ENCODE data around the gene SLC35E1. TPM values are rescaled to one million over a fixed set of nuclear protein-coding genes. Genes with fewer than 3 reads are reported as not detected.
A peak's percentile ranks its signal among the peaks of the same experiment; 100 is the strongest.

SLC35E1 gene
- total and polyA plus RNA-seq, 2 of the 13 experiments (the other 11 are each of a cell fraction or from before 2014, with no cell fraction given): 21.2 to 46.5 TPM

DNA sequence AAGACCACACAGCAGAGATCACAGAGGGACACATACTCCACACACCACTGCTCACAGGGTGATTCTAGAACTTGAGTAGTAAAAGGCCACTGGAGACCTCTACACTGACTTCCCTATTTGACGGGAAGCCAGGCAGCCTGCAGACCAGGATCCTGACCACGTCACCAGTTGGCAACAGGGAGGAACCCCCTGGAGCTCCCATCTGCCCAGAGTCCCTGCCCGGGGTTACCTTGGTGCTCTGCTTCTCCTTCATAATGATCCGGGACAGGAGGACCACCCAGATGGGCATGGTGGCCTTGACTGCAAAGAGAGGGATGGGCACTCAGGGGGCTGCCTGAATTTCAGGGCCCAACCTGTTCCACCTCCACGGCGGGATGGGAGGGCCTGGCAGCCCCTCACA lies 932 bp downstream of the SLC35E1 start (continued):
- TF ChIP-seq, protein P1, sequence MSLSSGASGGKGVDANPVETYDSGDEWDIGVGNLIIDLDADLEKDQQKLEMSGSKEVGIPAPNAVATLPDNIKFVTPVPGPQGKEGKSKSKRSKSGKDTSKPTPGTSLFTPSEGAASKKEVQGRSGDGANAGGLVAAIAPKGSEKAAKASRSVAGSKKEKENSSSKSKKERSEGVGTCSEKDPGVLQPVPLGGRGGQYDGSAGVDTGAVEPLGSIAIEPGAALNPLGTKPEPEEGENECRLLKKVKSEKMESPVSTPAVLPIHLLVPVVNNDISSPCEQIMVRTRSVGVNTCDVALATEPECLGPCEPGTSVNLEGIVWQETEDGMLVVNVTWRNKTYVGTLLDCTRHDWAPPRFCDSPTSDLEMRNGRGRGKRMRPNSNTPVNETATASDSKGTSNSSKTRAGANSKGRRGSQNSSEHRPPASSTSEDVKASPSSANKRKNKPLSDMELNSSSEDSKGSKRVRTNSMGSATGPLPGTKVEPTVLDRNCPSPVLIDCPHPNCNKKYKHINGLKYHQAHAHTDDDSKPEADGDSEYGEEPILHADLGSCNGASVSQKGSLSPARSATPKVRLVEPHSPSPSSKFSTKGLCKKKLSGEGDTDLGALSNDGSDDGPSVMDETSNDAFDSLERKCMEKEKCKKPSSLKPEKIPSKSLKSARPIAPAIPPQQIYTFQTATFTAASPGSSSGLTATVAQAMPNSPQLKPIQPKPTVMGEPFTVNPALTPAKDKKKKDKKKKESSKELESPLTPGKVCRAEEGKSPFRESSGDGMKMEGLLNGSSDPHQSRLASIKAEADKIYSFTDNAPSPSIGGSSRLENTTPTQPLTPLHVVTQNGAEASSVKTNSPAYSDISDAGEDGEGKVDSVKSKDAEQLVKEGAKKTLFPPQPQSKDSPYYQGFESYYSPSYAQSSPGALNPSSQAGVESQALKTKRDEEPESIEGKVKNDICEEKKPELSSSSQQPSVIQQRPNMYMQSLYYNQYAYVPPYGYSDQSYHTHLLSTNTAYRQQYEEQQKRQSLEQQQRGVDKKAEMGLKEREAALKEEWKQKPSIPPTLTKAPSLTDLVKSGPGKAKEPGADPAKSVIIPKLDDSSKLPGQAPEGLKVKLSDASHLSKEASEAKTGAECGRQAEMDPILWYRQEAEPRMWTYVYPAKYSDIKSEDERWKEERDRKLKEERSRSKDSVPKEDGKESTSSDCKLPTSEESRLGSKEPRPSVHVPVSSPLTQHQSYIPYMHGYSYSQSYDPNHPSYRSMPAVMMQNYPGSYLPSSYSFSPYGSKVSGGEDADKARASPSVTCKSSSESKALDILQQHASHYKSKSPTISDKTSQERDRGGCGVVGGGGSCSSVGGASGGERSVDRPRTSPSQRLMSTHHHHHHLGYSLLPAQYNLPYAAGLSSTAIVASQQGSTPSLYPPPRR (CRISPR knock-in tag; IDR thresholded peaks at IDR 0.05; ENCODE audit: borderline replicate concordance): 0 out of 2 replicates have a peak, but pooled peaks have one; percentile 28

- 93% methylated on average over 16 of the region's 17 CpGs for WGBS (ENCODE audit: low lambda C conversion rate)
- BruUV-seq (replicated peaks): no TSS peak
- FAIRE-seq (no peak), ATAC-seq (no peak), DNase-seq (ENCODE audit: low spot score) (no peak)
- Histone ChIP-seq H3K36me3 (replicated peaks in 1 of 2; ENCODE audit: control insufficient read depth in 1 of 2, insufficient read depth in 2 of 2, low read length in 2 of 2) (peaks cover 10 to 34% of the 10 kb centered on the region in 2 experiments; a peak in 4 of 5 replicates), H3K9ac (ENCODE audit: insufficient read depth, low read depth, low read length) (no peak overlapping the region), H3K9me3 (ENCODE audit: low read length) (no peaks in the 10 kb centered on the region), H4K20me1 (ENCODE audit: insufficient read depth, low read length) (no peaks in the 10 kb centered on the region), H3K27ac (ENCODE audit: extremely low read length, insufficient read depth, low read length) (no peak overlapping the region), H3K27me3 (ENCODE audit: control insufficient read depth in 1 of 2, insufficient read depth in 2 of 2, low read length in 2 of 2) (no peaks in the 10 kb centered on the region; a peak in 1 of 5 replicates), H3K4me3 (replicated peaks in 1 of 3; ENCODE audit: insufficient read depth in 1 of 3, low read depth in 2 of 3, low read length in 3 of 3) (no peak overlapping the region), H3K4me1 (ENCODE audit: insufficient read depth, low read length) (peaks cover 42% of the 10 kb centered on the region), H3K79me2 (ENCODE audit: insufficient read depth, low read length) (peaks cover 52% of the 10 kb centered on the region), H2AFZ (ENCODE audit: low read length) (no peak overlapping the region), H3K4me2 (ENCODE audit: low read depth, low read length) (no peak overlapping the region)
- ChIA-PET POLR2A (no interaction called here), CTCF (ENCODE audit: low intra/inter-chr PET ratio, low total read pairs) (no interaction called here)
- intact Hi-C loops (cut with micrococcal nuclease; ENCODE audit: unreplicated experiment): loop anchor here (5.0 kb wide), 1 partner anchor 58 kb away; the partner anchor contains the start of gene MED26
- in situ Hi-C loops (cut with HindIII; ENCODE audit: extremely low pct_ligation_motif_present, low pct_unique_long_range_greater_than_20kb): loop anchor here (5.0 kb wide), 1 partner anchor 58 kb away; the partner anchor contains the start of gene MED26
- TF ChIP-seq NCOR1 (IDR thresholded peaks at IDR 0.05; ENCODE audit: borderline replicate concordance, low read length) (no peak), CBX5 (CRISPR knock-in tag; IDR thresholded peaks at IDR 0.05; ENCODE audit: borderline replicate concordance) (no peak), HINFP (CRISPR knock-in tag; IDR thresholded peaks at IDR 0.05; ENCODE audit: low read depth) (no peak), ZNF451 (CRISPR knock-in tag; IDR thresholded peaks at IDR 0.05) (no peak), ATF7 (IDR thresholded peaks at IDR 0.05) (peak; percentile 82), ATF7 (CRISPR knock-in tag; IDR thresholded peaks at IDR 0.05) (no peak), GPBP1L1 (CRISPR knock-in tag; IDR thresholded peaks at IDR 0.05) (no peak), ZNF382 (CRISPR knock-in tag; IDR thresholded peaks at IDR 0.05; ENCODE audit: borderline replicate concordance) (no peak)
These were observed 2.5 kb downstream of the SLC35E1 start for GRCh38 chr19:16569609-16570320.

Measured in HepG2 (cell line).